HG03342 (cell line): ENCODE measurements around the gene CLDN24.
"Not testable (repeated sequence)": the region's sequence is repeated elsewhere in the genome, so short reads cannot be mapped to it uniquely, and the experiment has no call there.

Source experiments
- ATAC-seq: cut with Tn5 transposase; IDR thresholded peaks from one replicate; pipeline ENCODE4 v1.9.1; 2021; ENCODE audit warnings: mild to moderate bottlenecking, moderate library complexity; ENCODE audit not compliant: unreplicated experiment

CLDN24 gene

DNA sequence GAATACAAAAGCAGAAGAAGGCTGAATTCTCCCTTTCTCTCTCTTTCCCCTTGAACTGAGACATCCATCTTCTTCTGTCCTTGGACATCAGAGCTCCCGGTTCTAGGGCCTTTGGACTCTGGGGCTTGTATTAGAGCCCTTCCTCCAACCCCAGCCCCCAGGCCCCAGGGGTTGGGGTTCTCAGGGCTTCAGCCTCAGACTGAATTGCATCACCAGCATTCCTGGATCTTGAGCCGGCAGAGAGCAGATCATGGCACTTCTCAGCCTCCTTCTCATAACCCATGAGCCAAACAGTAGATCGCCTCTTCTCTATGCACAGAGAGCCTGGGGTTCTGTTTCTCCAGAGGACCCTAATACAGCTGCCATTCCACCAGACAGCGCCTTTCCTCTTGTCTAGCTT, 25.3 kb upstream of the CLDN24 start:
- no peak for ATAC-seq

- ATAC-seq = no peak
These were observed 24.9 kb upstream of the CLDN24 start for GRCh38 chr4:183347146-183347545.

DNA sequence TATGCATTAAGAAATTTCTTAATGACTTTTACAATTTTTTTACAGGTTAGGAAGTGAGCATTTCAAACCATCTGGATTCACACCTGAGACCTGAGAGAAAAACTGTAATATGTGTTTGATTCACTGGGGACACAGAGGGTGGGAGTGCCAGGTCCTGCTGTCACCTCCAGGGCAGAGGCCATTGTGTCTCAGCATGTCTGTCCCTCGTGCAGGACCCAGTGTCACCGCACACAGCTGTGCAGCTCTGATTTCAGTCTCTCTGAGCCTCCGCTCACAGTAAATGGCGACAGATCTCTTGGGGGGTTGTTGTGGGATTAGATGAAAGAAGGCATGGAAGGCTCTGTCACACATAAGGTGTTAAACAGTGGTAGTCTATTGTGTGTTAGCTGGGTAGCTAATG, 23.0 kb upstream of the CLDN24 start:
- no peak for ATAC-seq

GRCh38 chr4:183344523-183345255, 22.5 kb upstream of the CLDN24 start:
- ATAC-seq = no peak

DNA sequence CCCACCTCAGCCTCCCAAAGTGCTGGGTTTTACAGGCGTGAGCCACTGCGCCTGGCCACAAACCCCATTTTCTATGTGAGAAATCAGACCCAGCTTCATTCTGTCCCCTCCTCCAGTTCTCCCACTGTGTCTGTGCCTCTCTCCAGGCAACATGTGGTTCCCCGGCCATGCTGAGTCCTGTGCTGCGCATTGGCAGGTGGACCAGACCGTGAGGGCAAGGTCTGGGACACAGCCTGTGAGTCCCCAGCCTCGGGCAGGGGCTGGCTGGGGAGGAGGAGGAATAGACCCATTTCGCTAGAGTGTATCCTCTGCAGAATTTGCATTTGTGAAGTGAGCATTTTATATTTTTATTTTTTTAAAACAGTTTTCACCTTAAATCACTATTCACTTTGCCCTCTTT, 21.5 kb upstream of the CLDN24 start:
- ATAC-seq = no peak

DNA sequence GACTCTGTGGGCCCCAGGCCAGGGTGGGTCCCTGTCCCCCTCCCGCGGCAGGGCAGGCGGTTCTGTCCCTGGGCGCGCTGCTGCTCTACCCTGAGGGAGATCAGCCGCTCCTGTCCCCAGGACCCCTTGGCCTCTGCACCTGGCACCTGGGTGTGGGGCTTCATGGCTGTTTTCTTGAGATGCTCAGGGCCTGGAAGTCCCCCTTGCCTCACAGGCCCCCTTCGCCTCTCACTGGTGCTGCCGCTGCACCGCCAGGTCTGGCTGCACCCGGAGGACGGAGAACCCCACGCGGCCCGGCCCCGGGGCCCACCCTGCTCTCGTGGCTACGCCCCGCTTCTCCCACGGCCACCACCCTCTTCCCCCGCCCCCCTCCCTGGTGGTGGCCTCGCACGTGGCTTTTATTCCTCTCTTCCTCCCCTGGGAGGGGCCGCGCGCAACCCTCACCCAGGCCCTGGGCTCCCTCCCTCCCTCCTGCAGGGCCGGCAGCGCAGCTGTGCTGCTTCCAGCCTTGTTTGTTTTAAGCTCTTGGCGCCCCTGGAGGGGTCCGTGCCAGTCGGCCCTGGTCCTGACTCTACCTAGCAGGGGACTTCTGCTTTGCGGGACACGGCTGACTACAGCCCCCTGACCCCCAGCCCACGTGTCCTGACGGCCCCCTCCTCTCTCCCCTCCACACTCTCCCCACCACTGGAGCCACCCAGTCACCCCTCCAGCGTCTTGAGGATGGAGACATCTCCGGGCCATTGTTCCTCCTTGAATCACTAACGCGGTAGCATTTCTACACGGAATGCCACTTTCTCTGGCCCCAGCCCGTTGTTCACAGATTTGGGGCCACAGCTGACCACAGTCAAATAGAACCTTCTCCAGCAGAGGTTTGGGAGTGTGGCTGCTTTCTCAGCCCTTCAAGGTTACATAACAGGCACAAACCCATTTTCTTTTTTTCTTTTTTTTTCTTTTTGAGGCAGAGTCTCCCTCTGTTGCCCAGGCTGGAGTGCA, 20.6 kb upstream of the CLDN24 start:
- ATAC-seq = no peak

- ATAC-seq = no peak
These were observed 15.6 kb upstream of the CLDN24 start for GRCh38 chr4:183337833-183338232.

GRCh38 chr4:183337349-183337748, 15.1 kb upstream of the CLDN24 start:
- no peak for ATAC-seq

DNA sequence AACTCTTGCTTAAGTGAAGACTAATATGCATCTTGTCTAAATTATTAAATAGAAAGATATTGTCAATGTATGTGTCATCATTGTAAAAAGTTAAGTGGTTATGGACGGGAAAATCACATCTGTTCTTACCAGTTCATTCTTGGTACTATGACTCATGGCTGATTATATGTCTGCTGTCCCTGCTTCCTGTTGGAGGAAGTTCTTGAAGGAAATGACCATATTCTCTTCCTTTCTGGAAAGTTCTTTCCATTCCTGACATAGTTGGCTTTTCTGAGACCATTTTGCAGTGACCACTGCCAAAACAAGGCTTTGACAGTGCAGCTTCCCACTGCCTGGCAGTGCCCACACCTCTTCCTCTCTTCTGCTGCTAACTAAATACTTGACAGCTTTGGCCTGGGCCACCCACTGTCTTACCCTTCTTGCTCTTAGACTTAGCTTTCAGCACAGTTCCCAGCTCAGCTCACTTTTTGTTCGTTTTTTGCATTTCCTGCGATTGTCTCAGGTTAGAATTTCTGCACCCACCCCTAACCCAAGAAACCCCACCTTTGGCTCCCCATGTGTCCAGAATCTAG, 13.2 kb upstream of the CLDN24 start:
- ATAC-seq = no peak

- ATAC-seq = no peak
These were observed 11.8 kb upstream of the CLDN24 start for GRCh38 chr4:183333983-183334382.

DNA sequence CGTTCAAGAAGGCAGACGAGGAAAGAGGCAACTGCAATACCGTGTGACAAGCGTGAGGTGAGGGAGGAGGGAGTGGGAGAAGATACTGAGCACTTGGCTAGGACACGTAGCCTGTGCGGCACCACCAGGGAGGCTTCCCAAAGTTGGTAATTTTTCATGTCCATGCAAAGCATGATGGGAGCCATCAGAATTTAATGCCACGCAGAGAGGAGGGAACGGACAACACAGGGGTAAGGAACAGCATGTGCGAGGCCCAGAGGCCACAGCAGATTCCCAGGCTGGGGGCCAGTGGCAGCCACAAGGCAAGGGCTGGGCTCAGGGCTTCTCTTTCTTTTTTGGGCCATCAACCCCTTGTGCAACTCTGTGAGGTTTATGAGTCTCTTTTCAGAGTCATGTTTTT, 11.0 kb upstream of the CLDN24 start:
- no peak for ATAC-seq

DNA sequence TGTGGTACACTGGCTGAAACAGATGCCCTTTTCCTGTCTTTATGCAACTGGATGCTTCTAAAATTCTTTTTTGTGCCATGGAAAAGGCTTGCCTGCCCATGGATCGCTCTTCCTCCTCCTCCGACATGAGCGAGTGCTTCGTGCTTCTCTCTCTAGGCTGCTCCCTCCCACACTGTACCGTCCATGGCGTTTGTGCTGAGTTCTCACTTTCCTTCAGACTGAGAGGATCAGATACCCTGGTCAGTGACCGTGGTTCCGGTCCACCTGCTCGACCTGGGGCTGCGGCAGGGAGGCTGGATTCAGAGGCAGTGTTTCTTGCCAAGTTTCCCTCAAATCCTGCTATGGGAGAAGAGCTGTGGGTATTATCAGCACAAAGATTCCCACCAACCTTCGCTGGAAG, 10.2 kb upstream of the CLDN24 start:
- no peak for ATAC-seq

DNA sequence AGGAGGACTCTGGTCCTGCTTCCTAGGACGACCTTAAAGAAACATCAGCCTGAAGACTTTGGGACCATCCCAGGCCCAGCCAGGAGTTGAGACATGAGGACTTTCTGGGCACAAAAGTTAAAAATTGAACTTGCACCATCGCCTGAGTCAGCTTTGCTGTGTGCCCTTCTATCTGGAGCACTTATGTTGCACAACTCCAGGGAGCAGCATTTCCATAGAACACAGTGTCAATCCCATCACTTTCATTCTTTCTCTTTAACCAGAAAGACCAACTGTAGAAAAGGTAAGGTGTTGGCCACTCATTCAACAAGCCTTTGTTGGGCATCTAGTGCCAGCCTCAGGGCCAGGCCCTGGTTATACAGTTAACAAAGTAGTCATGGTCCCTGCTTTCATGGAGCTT, 8.6 kb upstream of the CLDN24 start:
- ATAC-seq = no peak

DNA sequence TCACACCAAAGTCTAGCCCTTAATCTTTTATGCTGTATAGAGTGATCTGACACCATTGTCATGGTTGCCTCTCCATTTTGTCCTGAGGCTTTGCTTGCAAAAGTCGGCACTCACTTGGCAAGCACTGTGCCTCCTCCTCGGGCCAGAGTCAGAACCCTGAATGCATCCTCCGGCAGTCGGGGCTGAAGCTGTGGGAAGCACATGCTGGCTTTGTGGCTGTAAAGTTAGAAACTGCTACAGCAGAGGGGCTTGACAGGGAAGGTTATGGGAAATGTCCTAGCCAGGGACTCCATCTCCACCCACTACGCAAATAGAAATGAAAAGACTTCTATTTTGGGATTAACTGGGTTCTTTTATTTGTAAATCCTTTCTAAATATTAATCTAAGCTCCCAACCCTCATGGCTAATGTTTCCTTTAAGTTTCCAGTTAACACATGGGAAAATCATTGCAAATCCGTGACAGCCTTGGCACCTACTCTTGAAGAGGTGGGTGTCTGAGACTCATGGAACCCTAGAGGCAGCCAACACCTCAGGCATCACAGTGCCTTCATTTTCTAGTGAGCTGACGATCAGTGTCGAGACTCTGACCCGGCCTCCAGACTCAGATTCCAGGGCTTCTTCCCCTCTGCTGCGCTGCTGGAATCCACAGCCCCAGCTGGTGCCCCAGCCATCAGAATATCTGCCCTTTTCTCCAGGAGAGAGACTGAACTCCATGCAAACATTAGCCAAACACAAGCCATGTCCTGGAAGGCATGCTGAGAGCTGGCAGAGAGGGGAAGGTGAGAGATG, 7.9 kb upstream of the CLDN24 start:
- no peak for ATAC-seq

DNA sequence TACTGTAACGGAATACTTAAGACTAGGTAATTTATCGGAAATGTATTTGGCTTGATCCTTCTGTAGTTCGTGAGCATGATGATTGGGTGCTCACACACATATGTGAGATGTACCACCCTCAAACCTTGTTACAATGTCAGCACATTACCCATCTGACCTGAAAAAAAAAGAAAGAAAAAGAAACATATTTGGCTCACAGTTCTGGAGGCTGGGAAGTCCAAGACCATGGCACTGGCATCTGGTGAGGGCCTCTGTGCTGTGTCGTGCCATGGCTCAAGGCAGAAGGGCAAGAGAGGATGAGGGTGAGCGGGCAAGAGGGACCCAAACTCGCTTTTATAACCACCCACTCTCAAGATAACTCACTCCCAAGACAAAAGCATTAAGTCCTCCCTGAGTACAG, 7.0 kb upstream of the CLDN24 start:
- no peak for ATAC-seq

GRCh38 chr4:183328832-183329231, 6.6 kb upstream of the CLDN24 start:
- no peak for ATAC-seq

GRCh38 chr4:183327827-183328226, 5.6 kb upstream of the CLDN24 start:
- no peak for ATAC-seq

DNA sequence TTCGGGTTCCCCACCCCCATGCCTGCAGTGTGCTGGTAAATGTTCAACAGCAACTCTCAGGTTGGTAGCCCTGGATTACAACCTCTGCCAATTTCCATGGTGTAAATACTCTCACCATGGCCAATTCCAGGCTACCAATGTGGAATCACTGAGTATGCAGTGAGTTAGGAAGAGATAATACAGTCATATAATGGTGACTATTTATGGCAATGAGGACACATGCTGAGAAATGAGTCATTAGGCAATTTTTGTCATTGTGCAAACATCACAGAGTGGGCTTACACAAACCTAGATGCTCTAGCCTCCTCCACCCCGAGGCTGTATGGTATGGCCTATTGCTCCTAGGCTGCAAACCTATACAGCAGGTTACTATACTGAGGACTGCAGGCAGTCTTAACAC, 4.6 kb upstream of the CLDN24 start:
- ATAC-seq = no peak

- ATAC-seq = not testable (repeated sequence)
These were observed 4.2 kb upstream of the CLDN24 start for GRCh38 chr4:183326387-183326786.

DNA sequence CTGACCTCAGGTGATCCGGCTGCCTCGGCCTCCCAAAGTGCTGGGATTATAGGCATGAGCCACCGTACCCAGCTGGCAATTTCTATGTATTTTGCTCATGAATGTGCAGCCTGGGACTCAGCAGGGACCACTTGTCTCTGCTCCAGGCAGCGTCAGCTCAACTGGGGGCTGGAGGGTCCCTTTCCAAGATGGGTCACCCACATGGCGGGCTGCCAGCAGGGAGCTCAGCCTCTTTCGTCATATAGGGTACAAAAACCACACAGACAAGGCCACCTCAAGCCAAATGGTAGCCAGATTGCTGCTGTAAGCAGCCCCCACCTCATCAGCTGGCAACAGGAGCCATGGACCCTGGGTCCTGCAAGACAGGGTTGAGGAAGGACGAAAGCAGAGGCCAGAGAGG, 2.4 kb upstream of the CLDN24 start:
- no peak for ATAC-seq

DNA sequence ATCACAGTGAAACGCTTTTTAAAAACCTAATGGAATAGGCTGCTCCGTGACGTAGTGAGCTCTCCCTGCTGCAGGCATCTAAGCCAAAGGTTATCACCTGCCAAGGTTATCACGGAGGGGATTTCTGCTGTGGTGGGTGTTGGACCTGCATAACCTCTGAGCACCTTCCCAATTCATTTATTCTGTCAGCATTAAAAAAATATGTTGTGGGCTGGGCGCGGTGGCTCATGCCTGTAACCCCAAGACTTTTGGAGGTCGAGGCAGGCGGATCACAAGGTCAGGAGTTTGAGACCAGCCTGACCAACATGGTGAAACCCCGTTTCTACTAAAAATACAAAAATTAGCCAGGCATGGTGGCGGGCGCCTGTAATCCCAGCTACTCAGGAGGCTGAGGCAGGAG, 1.8 kb upstream of the CLDN24 start:
- not testable (repeated sequence) for ATAC-seq
